ENCODE results near the gene BRSK1.

The BRSK1 gene

GRCh38 chr19:55308281-55308680 is 24.5 kb downstream of the BRSK1 start:
- TF ChIP-seq ZFX (IDR thresholded peaks at IDR 0.05; ENCODE audit: borderline replicate concordance) (no peak), CTCF (IDR thresholded peaks at IDR 0.05) (no peak)
- H3K27ac ChIP-seq, result no peak overlapping the region

- no peak overlapping the region for H3K27ac ChIP-seq
Observed at GRCh38 chr19:55309448-55309847, 25.7 kb downstream of the BRSK1 start.

GRCh38 chr19:55310498-55310897 is 26.7 kb downstream of the BRSK1 start:
- TF ChIP-seq CTCF (IDR thresholded peaks at IDR 0.05) (no peak), ZFX (IDR thresholded peaks at IDR 0.05; ENCODE audit: borderline replicate concordance) (no peak)
- H3K27ac ChIP-seq, result no peak overlapping the region

More at GRCh38 chr19:55309448-55309847, 25.7 kb downstream of the BRSK1 start:
- TF ChIP-seq CTCF (IDR thresholded peaks at IDR 0.05), result no peak

DNA sequence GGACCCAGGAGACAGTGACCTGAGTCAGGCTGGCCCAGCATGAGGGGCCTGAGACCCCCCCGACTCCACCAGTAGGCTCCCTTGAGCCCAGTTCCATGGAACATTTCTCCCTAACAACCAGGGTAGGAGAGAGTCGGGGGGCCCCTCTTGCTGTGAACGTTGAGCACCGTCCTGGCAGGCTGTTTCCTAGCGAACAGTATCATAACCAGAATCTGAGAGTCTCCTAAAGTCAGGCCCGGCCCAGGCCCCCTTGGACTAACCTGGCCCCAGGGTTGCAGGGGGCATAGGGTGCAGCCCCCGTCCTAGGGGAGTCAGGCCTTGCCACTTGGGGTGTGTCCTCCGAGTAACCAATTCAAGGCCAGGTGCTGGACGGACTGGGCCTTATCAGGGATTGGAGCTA is 27.6 kb downstream of the BRSK1 start:
- no peak overlapping the region for H3K27ac ChIP-seq
- no peak for TF ChIP-seq ZFX (IDR thresholded peaks at IDR 0.05; ENCODE audit: borderline replicate concordance)
- TF ChIP-seq CTCF (IDR thresholded peaks at IDR 0.05), result no peak

DNA sequence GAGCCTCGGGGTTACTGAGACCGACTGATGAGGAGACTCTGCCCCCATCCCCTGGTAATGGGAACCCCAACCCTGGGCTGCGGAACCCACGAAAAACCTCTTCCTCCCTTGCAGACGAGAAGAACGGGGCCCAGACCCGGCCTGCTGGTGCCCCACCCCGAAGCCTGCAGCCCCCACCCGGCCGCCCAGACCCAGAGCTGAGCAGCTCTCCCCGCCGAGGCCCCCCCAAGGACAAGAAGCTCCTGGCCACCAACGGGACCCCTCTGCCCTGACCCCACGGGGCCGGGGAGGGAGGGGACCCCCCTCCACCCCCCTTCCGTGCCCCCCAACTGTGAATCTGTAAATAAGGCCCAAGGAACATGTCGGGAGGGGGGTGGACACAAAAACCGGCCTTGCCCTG is 28.0 kb downstream of the BRSK1 start:
- TF ChIP-seq ZFX (IDR thresholded peaks at IDR 0.05; ENCODE audit: borderline replicate concordance), result no peak
- no peak overlapping the region for H3K27ac ChIP-seq

DNA sequence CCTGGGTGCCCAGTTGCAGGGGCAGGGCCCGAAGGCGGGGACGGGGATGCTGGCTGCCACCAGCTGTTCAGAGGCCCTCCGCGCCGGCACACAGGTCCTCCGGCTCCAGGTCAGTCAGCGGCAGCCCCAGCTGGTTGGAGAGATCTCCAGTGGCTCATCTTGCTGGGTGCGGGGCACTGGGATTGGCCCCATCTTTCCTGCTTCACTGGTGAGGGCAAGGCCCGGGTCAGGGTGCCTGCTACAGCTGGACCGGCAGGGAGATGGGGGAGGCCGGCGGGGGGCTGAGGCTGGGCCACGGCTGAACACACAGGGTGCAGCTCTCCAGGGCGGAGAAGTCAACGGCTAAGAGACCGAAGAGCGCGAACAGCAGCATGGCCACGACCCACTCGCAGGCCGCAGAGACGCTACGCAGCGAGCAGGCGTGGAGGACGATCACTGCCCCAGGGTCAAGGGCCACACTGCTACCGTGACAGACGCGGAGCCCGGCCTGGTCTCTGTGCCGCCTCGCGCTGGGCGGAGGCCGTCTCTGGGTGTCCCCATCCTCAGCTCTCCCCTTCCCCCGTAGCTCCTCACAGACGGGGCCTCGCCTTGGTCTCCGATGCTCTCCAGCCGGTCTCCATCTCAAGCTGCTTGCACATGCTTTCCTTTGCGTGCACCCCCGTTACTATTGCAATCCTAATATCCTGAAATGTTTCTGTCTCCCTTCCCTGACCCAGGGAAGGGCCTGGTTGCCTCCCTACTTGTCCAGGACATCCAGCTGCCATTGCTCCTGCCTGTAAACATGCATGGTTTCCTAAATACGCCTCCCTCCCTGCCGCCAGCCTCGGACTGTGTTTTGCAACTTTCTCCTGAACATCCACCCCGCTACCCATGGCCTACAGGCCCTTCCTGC is 29.1 kb downstream of the BRSK1 start:
- no peak for TF ChIP-seq CTCF (IDR thresholded peaks at IDR 0.05)
- TF ChIP-seq ZFX (IDR thresholded peaks at IDR 0.05; ENCODE audit: borderline replicate concordance), result no peak
- H3K27ac ChIP-seq, result no peak overlapping the region

DNA sequence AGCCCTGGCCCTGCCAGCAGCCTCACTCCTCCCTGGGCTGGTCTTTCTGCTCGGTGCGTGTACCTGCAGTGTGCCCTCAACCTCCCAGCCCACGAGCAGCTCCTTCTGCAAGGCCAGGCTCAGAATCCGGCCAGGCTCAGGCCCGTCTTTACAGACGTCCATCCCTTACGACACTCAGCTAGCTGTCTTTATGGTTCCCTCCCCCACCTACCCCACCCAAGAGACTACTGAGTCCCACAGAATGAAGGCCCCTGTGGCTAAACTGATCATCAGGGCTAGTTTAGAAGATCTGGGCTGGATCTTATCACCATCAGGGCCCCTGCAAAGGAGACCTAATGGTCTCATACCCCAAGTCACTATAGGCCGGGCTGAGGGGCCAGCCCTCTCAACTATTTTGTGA is 30.6 kb downstream of the BRSK1 start:
- no peak overlapping the region for H3K27ac ChIP-seq
- TF ChIP-seq CTCF (IDR thresholded peaks at IDR 0.05) (no peak), ZFX (IDR thresholded peaks at IDR 0.05; ENCODE audit: borderline replicate concordance) (no peak)

Measured in 22Rv1 (cell line).